ENCODE results near the gene CDK5RAP2. TPM values are rescaled to one million over a fixed set of nuclear protein-coding genes. Genes with fewer than 3 reads are reported as not detected.

CDK5RAP2 gene
- total RNA-seq, 1 experiment from 2014 or later, result 50.0 TPM

DNA sequence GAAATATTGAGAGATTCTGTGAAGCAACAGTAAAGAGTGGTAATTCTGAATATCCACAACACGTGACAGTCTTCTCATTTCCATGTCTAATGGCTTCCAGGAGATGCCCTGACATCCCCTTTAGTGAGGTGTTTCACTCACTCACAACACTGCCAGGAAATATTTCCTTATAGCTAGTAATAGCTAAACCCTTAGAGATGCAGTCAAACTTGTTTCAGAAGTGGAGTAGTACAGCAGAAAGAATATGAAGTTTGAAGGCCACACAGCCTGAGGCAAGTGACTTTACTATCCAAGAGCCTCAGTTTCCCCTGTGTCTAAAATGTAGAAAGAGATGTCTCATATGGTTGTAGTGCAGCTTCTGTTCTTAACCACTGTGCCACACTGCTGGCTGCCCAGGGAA is 139.2 kb downstream of the CDK5RAP2 start:
- no peaks in the 10 kb centered on the region for H3K9me3 Mint-ChIP-seq (ENCODE audit: unreplicated experiment)

DNA sequence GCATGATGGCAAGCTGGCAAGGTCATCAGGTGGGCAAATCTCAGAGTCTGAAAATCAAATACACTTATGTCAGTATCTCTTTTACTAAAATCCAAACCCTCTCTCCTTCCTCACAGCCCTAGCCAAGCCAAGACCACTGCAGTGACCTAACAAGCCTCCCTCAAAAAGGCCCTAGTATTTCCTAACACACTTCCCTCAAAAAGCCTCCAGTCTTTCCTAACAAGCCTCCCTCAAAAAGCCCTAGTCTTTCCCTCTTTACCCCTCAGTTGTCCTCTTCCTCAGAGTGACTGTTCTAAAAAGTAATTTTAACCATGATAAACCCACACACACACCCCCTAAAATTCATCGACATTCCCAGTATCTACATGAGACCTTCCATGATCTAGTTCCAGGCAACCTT is 140.0 kb downstream of the CDK5RAP2 start:
- Mint-ChIP-seq H3K27me3 (ENCODE audit: insufficient read depth, unreplicated experiment) (no peaks in the 10 kb centered on the region), H3K36me3 (ENCODE audit: insufficient read depth, unreplicated experiment) (peaks cover 46% of the 10 kb centered on the region), H3K27ac (ENCODE audit: low read depth, unreplicated experiment) (no peak overlapping the region), H3K4me1 (ENCODE audit: insufficient read depth, unreplicated experiment) (no peaks in the 10 kb centered on the region), H3K4me3 (ENCODE audit: unreplicated experiment) (no peak overlapping the region), H3K9me3 (ENCODE audit: unreplicated experiment) (no peaks in the 10 kb centered on the region)
- TF ChIP-seq, protein P1, sequence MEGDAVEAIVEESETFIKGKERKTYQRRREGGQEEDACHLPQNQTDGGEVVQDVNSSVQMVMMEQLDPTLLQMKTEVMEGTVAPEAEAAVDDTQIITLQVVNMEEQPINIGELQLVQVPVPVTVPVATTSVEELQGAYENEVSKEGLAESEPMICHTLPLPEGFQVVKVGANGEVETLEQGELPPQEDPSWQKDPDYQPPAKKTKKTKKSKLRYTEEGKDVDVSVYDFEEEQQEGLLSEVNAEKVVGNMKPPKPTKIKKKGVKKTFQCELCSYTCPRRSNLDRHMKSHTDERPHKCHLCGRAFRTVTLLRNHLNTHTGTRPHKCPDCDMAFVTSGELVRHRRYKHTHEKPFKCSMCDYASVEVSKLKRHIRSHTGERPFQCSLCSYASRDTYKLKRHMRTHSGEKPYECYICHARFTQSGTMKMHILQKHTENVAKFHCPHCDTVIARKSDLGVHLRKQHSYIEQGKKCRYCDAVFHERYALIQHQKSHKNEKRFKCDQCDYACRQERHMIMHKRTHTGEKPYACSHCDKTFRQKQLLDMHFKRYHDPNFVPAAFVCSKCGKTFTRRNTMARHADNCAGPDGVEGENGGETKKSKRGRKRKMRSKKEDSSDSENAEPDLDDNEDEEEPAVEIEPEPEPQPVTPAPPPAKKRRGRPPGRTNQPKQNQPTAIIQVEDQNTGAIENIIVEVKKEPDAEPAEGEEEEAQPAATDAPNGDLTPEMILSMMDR (IDR thresholded peaks at IDR 0.05; ENCODE audit: unreplicated experiment), result no peak
- BruUV-seq (replicated peaks), result no TSS peak
- DNase-seq (ENCODE audit: unreplicated experiment), result no peak
- intact Hi-C loops (cut with micrococcal nuclease), result no loop called here
- ChIA-PET CTCF (interaction anchor here (1.0 to 1.3 kb wide), 3 partner anchors 36 to 71 kb away, joined by 3 to 5 read pairs (median 3); no protein-coding TSS in a partner anchor), POLR2A (no interaction called here)

More for the DNA sequence above, 139.2 kb downstream of the CDK5RAP2 start:
- POLR2A ChIA-PET, result no interaction called here
- DNase-seq (ENCODE audit: unreplicated experiment), result no peak
- TF ChIP-seq, protein P1 (IDR thresholded peaks at IDR 0.05; ENCODE audit: unreplicated experiment), result no peak
- CTCF ChIA-PET, result interaction anchor here (1.1 kb wide), 1 partner anchor 34 kb away, joined by 3 read pairs; no protein-coding TSS in a partner anchor
- peaks cover 46% of the 10 kb centered on the region for H3K36me3 Mint-ChIP-seq (ENCODE audit: insufficient read depth, unreplicated experiment)
- intact Hi-C loops (cut with micrococcal nuclease), result no loop called here
- no peaks in the 10 kb centered on the region for H3K27me3 Mint-ChIP-seq (ENCODE audit: insufficient read depth, unreplicated experiment)
- BruUV-seq (replicated peaks), result no TSS peak
- no peak overlapping the region for H3K27ac Mint-ChIP-seq (ENCODE audit: low read depth, unreplicated experiment)
- no peaks in the 10 kb centered on the region for H3K4me1 Mint-ChIP-seq (ENCODE audit: insufficient read depth, unreplicated experiment)
- no peak overlapping the region for H3K4me3 Mint-ChIP-seq (ENCODE audit: unreplicated experiment)

DNA sequence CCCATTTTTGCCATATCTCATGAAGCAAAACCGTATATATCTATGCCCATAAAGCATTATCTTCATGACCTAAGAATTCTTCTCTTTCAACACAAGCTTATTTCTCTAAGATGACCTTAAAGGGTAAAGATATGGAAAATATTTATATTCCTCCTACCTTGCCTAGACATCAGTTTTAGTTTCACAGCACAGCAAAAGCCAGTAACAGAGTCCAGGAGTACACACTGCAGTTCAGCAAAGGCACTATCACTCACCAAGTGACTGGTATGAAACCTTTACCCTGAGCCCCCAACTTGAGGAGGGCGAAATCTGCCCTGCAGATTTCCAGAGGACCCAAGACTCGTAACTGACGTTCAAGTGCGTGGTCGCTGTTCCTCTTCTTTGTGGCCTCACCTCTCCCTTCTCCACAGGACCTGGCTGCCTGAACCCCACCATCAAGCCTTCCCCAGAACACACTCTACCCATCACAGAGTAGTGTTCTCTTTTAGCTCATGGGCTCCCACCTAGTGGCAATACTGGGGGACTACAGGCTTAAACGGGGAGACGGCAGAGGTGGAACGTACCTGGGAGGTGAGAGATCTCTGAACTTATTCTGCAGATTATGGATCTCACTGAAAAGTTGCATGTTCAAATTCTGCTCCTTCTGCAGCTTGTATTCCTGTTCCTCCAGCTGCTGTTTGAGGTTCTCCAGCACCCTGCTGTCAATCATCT is 141.0 kb downstream of the CDK5RAP2 start:
- no peaks in the 10 kb centered on the region for H3K27me3 Mint-ChIP-seq (ENCODE audit: insufficient read depth, unreplicated experiment)
- no peaks in the 10 kb centered on the region for H3K9me3 Mint-ChIP-seq (ENCODE audit: unreplicated experiment)
- TF ChIP-seq, protein P1 (IDR thresholded peaks at IDR 0.05; ENCODE audit: unreplicated experiment), result peak; percentile 37
- DNase-seq (ENCODE audit: unreplicated experiment), result peak; percentile 54
- no peak overlapping the region for H3K27ac Mint-ChIP-seq (ENCODE audit: low read depth, unreplicated experiment)
- intact Hi-C loops (cut with micrococcal nuclease), result no loop called here
- BruUV-seq (replicated peaks), result no TSS peak
- CTCF ChIA-PET, result interaction anchor here (0.7 to 1.5 kb wide), 8 partner anchors 17 to 1576 kb away, joined by 3 to 6 read pairs (median 3); no protein-coding TSS in a partner anchor
- no peak overlapping the region for H3K4me3 Mint-ChIP-seq (ENCODE audit: unreplicated experiment)
- POLR2A ChIA-PET, result no interaction called here
- H3K36me3 Mint-ChIP-seq (ENCODE audit: insufficient read depth, unreplicated experiment), result peaks cover 46% of the 10 kb centered on the region
- H3K4me1 Mint-ChIP-seq (ENCODE audit: insufficient read depth, unreplicated experiment), result no peaks in the 10 kb centered on the region

DNA sequence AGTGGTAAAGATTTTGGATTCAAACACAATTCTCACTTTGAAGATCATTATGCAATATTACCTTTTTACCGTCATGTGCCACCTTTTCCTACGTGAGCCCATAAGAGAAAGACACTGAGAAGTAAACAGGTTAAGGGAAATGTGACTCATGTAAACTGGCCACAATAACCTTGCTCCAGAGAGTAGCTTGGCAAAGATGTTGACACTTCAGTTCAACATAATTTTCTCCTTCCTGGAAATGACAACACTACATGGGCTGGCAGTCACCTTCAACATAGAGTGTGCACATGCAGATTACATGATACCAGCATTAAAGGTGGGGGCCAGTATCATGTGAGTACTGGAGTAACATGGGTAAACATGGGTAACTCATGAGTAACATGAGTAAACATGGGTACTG is 141.9 kb downstream of the CDK5RAP2 start:
- no peaks in the 10 kb centered on the region for H3K4me1 Mint-ChIP-seq (ENCODE audit: insufficient read depth, unreplicated experiment)
- TF ChIP-seq, protein P1 (IDR thresholded peaks at IDR 0.05; ENCODE audit: unreplicated experiment), result no peak
- no peaks in the 10 kb centered on the region for H3K9me3 Mint-ChIP-seq (ENCODE audit: unreplicated experiment)
- H3K27ac Mint-ChIP-seq (ENCODE audit: low read depth, unreplicated experiment), result no peak overlapping the region
- intact Hi-C loops (cut with micrococcal nuclease), result no loop called here
- BruUV-seq (replicated peaks), result no TSS peak
- peaks cover 46% of the 10 kb centered on the region for H3K36me3 Mint-ChIP-seq (ENCODE audit: insufficient read depth, unreplicated experiment)
- H3K27me3 Mint-ChIP-seq (ENCODE audit: insufficient read depth, unreplicated experiment), result no peaks in the 10 kb centered on the region
- POLR2A ChIA-PET, result interaction anchor here (0.6 to 0.8 kb wide), 2 partner anchors 16 to 40 kb away, joined by 3 to 6 read pairs; no protein-coding TSS in a partner anchor
- no peak overlapping the region for H3K4me3 Mint-ChIP-seq (ENCODE audit: unreplicated experiment)
- DNase-seq (ENCODE audit: unreplicated experiment), result peak; percentile 69
- CTCF ChIA-PET, result interaction anchor here (0.6 to 1.5 kb wide), 6 partner anchors 15 to 1075 kb away, joined by 3 to 7 read pairs (median 4); no protein-coding TSS in a partner anchor
